ENCODE results near the gene SSPN.

- TF ChIP-seq EP300 (IDR thresholded peaks at IDR 0.05) (no peak), CTCF (IDR thresholded peaks at IDR 0.05) (no peak), POLR2A (IDR thresholded peaks at IDR 0.05) (no peak), POLR2AphosphoS5 (IDR thresholded peaks at IDR 0.05) (no peak)
Observed at GRCh38 chr12:26164118-26164517, 31.3 kb upstream of the SSPN start.
